NCI-H2029 treated with DMSO at 0.1 percent for 48 hours (cell line): ENCODE results near the gene PRCC.
"Not testable (repeated sequence)": the region's sequence is repeated elsewhere in the genome, so short reads cannot be mapped to it uniquely, and the experiment has no call there.

ENCODE experiments used
- DNase-seq: peaks from one replicate; lab custom pipeline; 2025; lab: John Stamatoyannopoulos, UW

PRCC gene

GRCh38 chr1:156765136-156765535 is 2.2 kb upstream of the PRCC start:
- not testable (repeated sequence) for DNase-seq

GRCh38 chr1:156765666-156766065 is 1.7 kb upstream of the PRCC start:
- no peak for DNase-seq

GRCh38 chr1:156766298-156767100 is 836 bp upstream of the PRCC start:
- peak; percentile 74 for DNase-seq

GRCh38 chr1:156767879-156768604 is 707 bp downstream of the PRCC start:
- no peak for DNase-seq

- no peak for DNase-seq
Observed at GRCh38 chr1:156768610-156769295, 1.4 kb downstream of the PRCC start.

- no peak for DNase-seq
Observed at GRCh38 chr1:156772222-156772621, 4.9 kb downstream of the PRCC start.

GRCh38 chr1:156772728-156773497 is 5.6 kb downstream of the PRCC start:
- DNase-seq: no peak

- no peak for DNase-seq
Observed at GRCh38 chr1:156773607-156774006, 6.3 kb downstream of the PRCC start.

GRCh38 chr1:156775799-156776198 is 8.5 kb downstream of the PRCC start:
- DNase-seq: no peak

- DNase-seq: no peak
Observed at GRCh38 chr1:156776942-156777341, 9.6 kb downstream of the PRCC start.

GRCh38 chr1:156777573-156777972 is 10.2 kb downstream of the PRCC start:
- DNase-seq: no peak

GRCh38 chr1:156781585-156782186 is 14.4 kb downstream of the PRCC start:
- no peak for DNase-seq

GRCh38 chr1:156785458-156785857 is 18.1 kb downstream of the PRCC start:
- no peak for DNase-seq

GRCh38 chr1:156786640-156787039 is 19.3 kb downstream of the PRCC start:
- no peak for DNase-seq

- DNase-seq: no peak
Observed at GRCh38 chr1:156788136-156788535, 20.8 kb downstream of the PRCC start.

- DNase-seq: no peak
Observed at GRCh38 chr1:156789621-156790318, 22.4 kb downstream of the PRCC start.

- no peak for DNase-seq
Observed at GRCh38 chr1:156794506-156795373, 27.4 kb downstream of the PRCC start.

- DNase-seq: no peak
Observed at GRCh38 chr1:156795374-156795733, 28.0 kb downstream of the PRCC start.

GRCh38 chr1:156795787-156796186 is 28.5 kb downstream of the PRCC start:
- DNase-seq: no peak
